Tibial artery (tissue), 4 donors: Measurements from ENCODE around the gene TMEM63A.
A peak's percentile ranks its signal among the peaks of the same experiment; 100 is the strongest.

Source experiments
- DNase-seq, 2 donors: peaks; one replicate each; pipeline ENCODE4 v3.0.0-alpha.2; 2019
- H3K27ac ChIP-seq, 2 donors: fragments of 200-600 bp; sonication (generic) in 1 of 2; 1 replicate in 1 of 2; 2 replicates in 1 of 2; pipeline ENCODE4 v1.5.1; 2018 to 2019; ENCODE audit warnings: mild to moderate bottlenecking in 1 of 2
- H3K27me3 ChIP-seq, 2 donors: fragments of 200-600 bp; sonication (generic) in 1 of 2; one replicate each; pipeline versions ENCODE4 v1.5.1 to v1.6.0; 2016 to 2019
- H3K36me3 ChIP-seq, 3 donors: fragments of 200-600 bp; sonication (generic) in 2 of 3; one replicate each; pipeline ENCODE4 v1.5.1; 2016 to 2019; ENCODE audit warnings: mild to moderate bottlenecking in 2 of 3
- H3K4me1 ChIP-seq, 4 donors: fragments of 200-600 bp; sonication (generic) in 2 of 4; 1 replicate in 3 of 4; 2 replicates in 1 of 4; pipeline ENCODE4 v1.5.1; 2016 to 2019
- H3K4me3 ChIP-seq, 2 donors: fragments of 200-600 bp; sonication (generic) in 1 of 2; 1 replicate in 1 of 2; 2 replicates in 1 of 2; pipeline ENCODE4 v1.5.1; 2018 to 2019; ENCODE audit warnings: mild to moderate bottlenecking in 2 of 2
- H3K9me3 ChIP-seq, 3 donors: fragments of 200-600 bp; sonication (generic) in 1 of 3; one replicate each; pipeline ENCODE4 v1.5.1; 2016 to 2019
- intact Hi-C: fragments of 100-400 bp; cut with DNase I; formaldehyde crosslinking; loops from one replicate; pipeline ENCODE4 v1.15.0; 2023; ENCODE audit warnings: low total_unique reads
- TF ChIP-seq, protein P1 (sequence below), 2 experiments: fragments of 200-600 bp in 1 of 2; fragments of 450-650 bp in 1 of 2; IDR thresholded peaks; one replicate each; pipeline ENCODE4 v1.5.1; 2017 to 2019; ENCODE audit warnings: antibody characterized with exemption in 2 of 2, mild to moderate bottlenecking in 1 of 2, moderate library complexity in 1 of 2

The TMEM63A gene

DNA sequence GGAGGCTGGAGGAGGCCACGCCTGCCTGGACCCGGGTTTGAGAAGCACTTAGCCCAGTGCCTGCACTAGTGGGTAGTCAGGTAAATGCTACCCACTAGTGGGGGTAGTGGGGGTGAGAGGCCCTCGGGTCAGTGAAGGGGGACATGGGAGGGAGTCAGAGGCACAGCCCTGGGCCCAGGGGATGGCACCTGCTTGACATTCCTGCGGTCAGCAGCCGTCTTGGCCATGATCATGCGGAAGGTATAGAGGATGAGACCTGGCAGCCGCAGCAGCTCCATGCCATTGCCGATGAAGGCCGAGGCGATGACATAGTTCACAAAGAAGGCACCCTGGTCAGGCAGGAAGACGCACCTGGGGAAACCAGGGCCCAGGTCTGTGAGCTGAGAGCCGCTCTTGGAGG is 28.7 kb downstream of the TMEM63A start:
- Histone ChIP-seq H3K4me3 (no peak overlapping the region), H3K9me3 (no peaks in the 10 kb centered on the region), H3K4me1 (no peaks in the 10 kb centered on the region), H3K27me3 (no peaks in the 10 kb centered on the region), H3K36me3 (peaks cover 35 to 99% (median 56%) of the 10 kb centered on the region in 3 donors), H3K27ac (no peak overlapping the region)
- intact Hi-C loops = no loop called here
- TF ChIP-seq, protein P1, sequence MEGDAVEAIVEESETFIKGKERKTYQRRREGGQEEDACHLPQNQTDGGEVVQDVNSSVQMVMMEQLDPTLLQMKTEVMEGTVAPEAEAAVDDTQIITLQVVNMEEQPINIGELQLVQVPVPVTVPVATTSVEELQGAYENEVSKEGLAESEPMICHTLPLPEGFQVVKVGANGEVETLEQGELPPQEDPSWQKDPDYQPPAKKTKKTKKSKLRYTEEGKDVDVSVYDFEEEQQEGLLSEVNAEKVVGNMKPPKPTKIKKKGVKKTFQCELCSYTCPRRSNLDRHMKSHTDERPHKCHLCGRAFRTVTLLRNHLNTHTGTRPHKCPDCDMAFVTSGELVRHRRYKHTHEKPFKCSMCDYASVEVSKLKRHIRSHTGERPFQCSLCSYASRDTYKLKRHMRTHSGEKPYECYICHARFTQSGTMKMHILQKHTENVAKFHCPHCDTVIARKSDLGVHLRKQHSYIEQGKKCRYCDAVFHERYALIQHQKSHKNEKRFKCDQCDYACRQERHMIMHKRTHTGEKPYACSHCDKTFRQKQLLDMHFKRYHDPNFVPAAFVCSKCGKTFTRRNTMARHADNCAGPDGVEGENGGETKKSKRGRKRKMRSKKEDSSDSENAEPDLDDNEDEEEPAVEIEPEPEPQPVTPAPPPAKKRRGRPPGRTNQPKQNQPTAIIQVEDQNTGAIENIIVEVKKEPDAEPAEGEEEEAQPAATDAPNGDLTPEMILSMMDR (IDR thresholded peaks at IDR 0.05) = no peak
- no peak for DNase-seq

DNA sequence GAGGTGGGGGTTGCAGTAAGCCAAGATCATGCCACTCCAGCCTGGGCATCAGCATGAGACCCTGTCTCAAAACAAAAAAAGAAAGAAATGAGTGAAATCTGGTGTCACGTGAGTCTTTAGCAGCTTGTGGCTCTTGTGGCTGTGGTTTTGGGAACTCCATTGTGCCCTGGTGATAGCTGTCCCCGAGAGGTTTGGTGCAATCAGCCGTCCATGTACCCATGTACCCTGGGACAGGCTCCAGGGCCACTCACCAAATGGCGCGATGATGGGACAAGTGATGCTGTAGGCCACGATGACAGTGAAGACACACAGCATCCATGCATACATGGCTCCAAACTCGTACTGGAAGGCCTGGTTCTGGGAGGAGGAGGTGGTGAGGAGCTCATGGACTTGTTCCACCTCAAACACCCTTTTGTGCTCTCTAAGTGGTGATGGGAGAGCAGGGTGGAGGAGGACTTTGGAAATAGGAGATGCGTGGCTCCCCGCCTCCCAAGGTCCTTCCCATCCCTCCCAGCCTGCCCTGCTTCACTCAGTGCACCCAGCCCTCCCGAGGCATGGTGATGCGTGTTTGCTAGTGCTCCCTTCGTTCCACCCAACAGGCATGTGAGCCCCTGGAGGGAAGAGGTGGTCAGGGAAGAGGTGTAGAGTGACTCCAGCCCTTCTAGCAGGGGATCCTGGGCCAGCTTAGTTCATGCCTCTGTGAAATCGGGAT is 29.6 kb downstream of the TMEM63A start:
- TF ChIP-seq, protein P1 (IDR thresholded peaks at IDR 0.05) = no peak
- intact Hi-C loops = no loop called here
- H3K4me1 ChIP-seq = no peaks in the 10 kb centered on the region
- H3K27me3 ChIP-seq = no peaks in the 10 kb centered on the region
- H3K9me3 ChIP-seq = no peaks in the 10 kb centered on the region
- DNase-seq = no peak
- no peak overlapping the region for H3K27ac ChIP-seq
- H3K36me3 ChIP-seq = peaks cover 32 to 100% (median 58%) of the 10 kb centered on the region in 3 donors
- H3K4me3 ChIP-seq = no peak overlapping the region

DNA sequence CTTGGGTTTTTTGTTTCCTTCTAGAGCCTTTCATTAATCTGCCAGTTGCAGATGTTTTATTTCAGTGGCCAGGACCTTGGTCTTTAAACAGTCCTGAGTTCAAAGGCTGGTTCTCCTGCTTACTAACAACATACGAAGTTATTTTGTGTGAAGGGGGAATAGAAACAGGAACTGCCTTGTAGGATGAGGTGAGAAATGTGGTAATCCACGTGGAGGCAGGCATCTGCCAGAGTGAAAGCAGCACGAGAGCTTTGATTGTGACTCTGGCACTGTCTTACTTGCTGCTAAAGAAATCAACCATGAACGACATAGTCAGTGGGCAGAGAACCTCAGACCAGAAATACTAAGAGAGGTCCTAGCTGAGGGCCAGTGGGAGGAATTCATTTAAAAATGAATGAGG is 30.4 kb downstream of the TMEM63A start:
- no peak overlapping the region for H3K4me3 ChIP-seq
- no peaks in the 10 kb centered on the region for H3K4me1 ChIP-seq
- H3K36me3 ChIP-seq = peaks cover 27 to 100% (median 61%) of the 10 kb centered on the region in 3 donors
- H3K27ac ChIP-seq = no peak overlapping the region
- intact Hi-C loops = no loop called here
- no peaks in the 10 kb centered on the region for H3K9me3 ChIP-seq
- H3K27me3 ChIP-seq = no peaks in the 10 kb centered on the region
- TF ChIP-seq, protein P1 (IDR thresholded peaks at IDR 0.05) = no peak
- DNase-seq = no peak

DNA sequence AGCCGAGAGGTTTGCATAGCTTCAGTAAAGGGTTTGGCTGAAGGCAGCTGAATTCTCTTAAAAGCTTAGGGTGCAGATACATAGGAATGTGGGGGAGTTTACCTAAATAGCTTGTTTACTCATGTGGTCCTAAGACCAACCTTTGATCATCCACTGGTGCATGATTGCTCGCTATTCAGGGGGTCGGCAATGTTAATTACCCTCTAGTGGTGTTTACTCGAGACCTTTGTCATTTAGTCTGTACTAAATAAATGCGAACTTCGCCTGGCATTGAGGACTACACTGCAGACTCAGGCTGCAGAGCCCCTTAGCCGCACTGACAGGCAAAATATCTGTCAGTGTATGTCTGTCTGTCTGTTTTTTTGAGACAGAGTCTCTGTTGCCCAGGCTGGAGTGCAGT is 31.8 kb downstream of the TMEM63A start:
- intact Hi-C loops = no loop called here

DNA sequence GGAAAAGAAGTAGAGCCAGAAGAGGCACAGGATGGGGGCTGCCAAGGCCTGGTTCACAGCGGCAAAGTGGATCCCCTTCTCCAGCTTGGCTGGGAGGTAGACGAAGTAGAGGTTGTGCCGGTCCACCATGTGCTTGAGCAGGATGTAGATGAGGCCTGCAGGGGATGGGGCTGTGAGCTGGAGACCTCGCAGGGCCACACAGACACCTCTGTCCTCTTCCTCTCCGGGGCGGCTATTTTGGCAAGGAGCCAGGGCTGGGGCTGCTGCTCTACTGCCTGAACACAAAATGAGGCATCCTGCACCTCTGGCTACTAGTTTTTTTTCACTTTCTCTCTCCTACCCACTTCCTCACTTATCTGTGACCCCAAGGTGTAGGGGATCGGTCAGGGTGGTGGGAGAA is 32.3 kb downstream of the TMEM63A start:
- DNase-seq = peak in 1 of 2 donors; percentile 48
- H3K36me3 ChIP-seq = peaks cover 21 to 100% (median 57%) of the 10 kb centered on the region in 3 donors
- TF ChIP-seq, protein P1 (IDR thresholded peaks at IDR 0.05) = no peak
- intact Hi-C loops = loop anchor here (5.0 to 10.0 kb wide), 3 partner anchors 73 to 378 kb away; partner anchors contain the start of genes ENAH and SRP9
- H3K4me1 ChIP-seq = peaks cover 0 to 9% (median 6%) of the 10 kb centered on the region in 4 donors
- no peak overlapping the region for H3K4me3 ChIP-seq
- no peaks in the 10 kb centered on the region for H3K27me3 ChIP-seq
- H3K27ac ChIP-seq = no peak overlapping the region
- no peaks in the 10 kb centered on the region for H3K9me3 ChIP-seq

More for the DNA sequence above, 31.8 kb downstream of the TMEM63A start:
- DNase-seq = no peak
- Histone ChIP-seq H3K36me3 (peaks cover 23 to 100% (median 60%) of the 10 kb centered on the region in 3 donors), H3K27ac (no peak overlapping the region), H3K27me3 (no peaks in the 10 kb centered on the region), H3K9me3 (no peaks in the 10 kb centered on the region), H3K4me1 (peaks cover 0 to 7% (median 5%) of the 10 kb centered on the region in 4 donors), H3K4me3 (no peak overlapping the region)
- TF ChIP-seq, protein P1 (IDR thresholded peaks at IDR 0.05) = no peak
